DND-41 (cell line): ENCODE measurements around the gene PTPN1.

Experiments used
- CTCF ChIP-seq: IDR thresholded peaks from 2 replicates; pipeline ENCODE4 v1.5.1; 2012; ENCODE audit warnings: borderline replicate concordance, low read length, moderate library complexity, mild to moderate bottlenecking; ENCODE audit not compliant: poor library complexity, severe bottlenecking; ENCODE audit errors: extremely low read depth
- EZH2 ChIP-seq: IDR thresholded peaks from 3 replicates; pipeline ENCODE4 v1.6.1; 2012; ENCODE audit warnings: borderline replicate concordance, low read depth, mild to moderate bottlenecking, moderate library complexity, low read length, inconsistent platforms; ENCODE audit not compliant: severe bottlenecking

GRCh38 chr20:50587291-50587961 is 77.2 kb downstream of the PTPN1 start:
- no peak for TF ChIP-seq CTCF
- no peak for TF ChIP-seq EZH2
